HepG2 (cell line): ENCODE results near the gene PALM3. TPM values are rescaled to one million over a fixed set of nuclear protein-coding genes. Genes with fewer than 3 reads are reported as not detected.

Source experiments
- AFF4 ChIP-seq: sonication (generic); formaldehyde crosslinking; IDR thresholded peaks from 2 replicates; pipeline ENCODE4 v1.4.0; 2020; ENCODE audit warnings: missing genetic modification reagents
- AHR ChIP-seq: IDR thresholded peaks from 2 replicates; pipeline ENCODE4 v1.6.1; 2018; ENCODE audit warnings: missing genetic modification reagents, missing compliant biosample characterization
- ARNT ChIP-seq: fragments of 450-650 bp; IDR thresholded peaks from 2 replicates; pipeline ENCODE4 v1.6.1; 2017
- BCL6 ChIP-seq: IDR thresholded peaks from 2 replicates; pipeline ENCODE4 v1.6.1; 2016; ENCODE audit warnings: missing genetic modification reagents, missing compliant biosample characterization
- ELF3 ChIP-seq: IDR thresholded peaks from 2 replicates; pipeline ENCODE4 v1.6.1; 2016; ENCODE audit warnings: missing genetic modification reagents, missing compliant biosample characterization
- GPBP1L1 ChIP-seq: sonication (generic); formaldehyde crosslinking; IDR thresholded peaks from 2 replicates; pipeline ENCODE4 v1.5.0; 2020; ENCODE audit warnings: mild to moderate bottlenecking, missing genetic modification reagents
- IKZF5 ChIP-seq: IDR thresholded peaks from 2 replicates; pipeline ENCODE4 v1.6.1; 2018; ENCODE audit warnings: missing genetic modification reagents, mild to moderate bottlenecking, missing compliant biosample characterization
- JUNB ChIP-seq: sonication (generic); formaldehyde crosslinking; IDR thresholded peaks from 2 replicates; pipeline ENCODE4 v1.8.0; 2022; ENCODE audit warnings: missing genetic modification reagents, mild to moderate bottlenecking, borderline replicate concordance
- KDM2A ChIP-seq: sonication (generic); formaldehyde crosslinking; IDR thresholded peaks from 2 replicates; pipeline ENCODE4 v1.4.0; 2020; ENCODE audit warnings: low read depth, missing genetic modification reagents, borderline replicate concordance
- MAF1 ChIP-seq: sonication (generic); formaldehyde crosslinking; IDR thresholded peaks from 2 replicates; pipeline ENCODE4 v1.5.0; 2020; ENCODE audit warnings: missing genetic modification reagents, borderline replicate concordance
- MBD4 ChIP-seq: IDR thresholded peaks from 2 replicates; pipeline ENCODE4 v1.6.1; 2012; ENCODE audit warnings: low read length, inconsistent platforms, borderline replicate concordance
- MED1 ChIP-seq: sonication (generic); formaldehyde crosslinking; IDR thresholded peaks from 2 replicates; pipeline ENCODE4 v1.4.0; 2020; ENCODE audit warnings: missing genetic modification reagents
- MED13 ChIP-seq: sonication (generic); formaldehyde crosslinking; IDR thresholded peaks from 2 replicates; pipeline ENCODE4 v1.5.0; 2020; ENCODE audit warnings: missing genetic modification reagents
- NR0B2 ChIP-seq: sonication (generic); formaldehyde crosslinking; IDR thresholded peaks from 2 replicates; pipeline ENCODE4 v1.4.0; 2020; ENCODE audit warnings: mild to moderate bottlenecking, missing genetic modification reagents
- POLR2A ChIP-seq, 2 experiments: IDR thresholded peaks; 2 replicates each; pipeline ENCODE4 v1.6.1; 2011; ENCODE audit warnings: low read depth in 2 of 2, low read length in 2 of 2, mild to moderate bottlenecking in 1 of 2, moderate library complexity in 1 of 2; ENCODE audit not compliant: insufficient read depth in 1 of 2
- REL ChIP-seq: sonication (generic); formaldehyde crosslinking; conservative IDR thresholded peaks from 2 replicates; pipeline ENCODE4 v1.8.0; 2022; ENCODE audit warnings: mild to moderate bottlenecking, missing genetic modification reagents, moderate library complexity
- SMC3 ChIP-seq: IDR thresholded peaks from 2 replicates; pipeline ENCODE4 v1.6.1; 2011; ENCODE audit warnings: low read length, improper control_type of control experiment
- TAF1 ChIP-seq: sonication (generic); formaldehyde crosslinking; IDR thresholded peaks from 2 replicates; pipeline ENCODE4 v1.4.0; 2020; ENCODE audit warnings: missing genetic modification reagents
- ZMAT3 ChIP-seq: sonication (generic); formaldehyde crosslinking; conservative IDR thresholded peaks from 2 replicates; pipeline ENCODE4 v1.7.0; 2021; ENCODE audit warnings: missing genetic modification reagents
- ZNF576 ChIP-seq: sonication (generic); formaldehyde crosslinking; IDR thresholded peaks from 2 replicates; pipeline ENCODE4 v1.4.0; 2020; ENCODE audit warnings: mild to moderate bottlenecking, missing genetic modification reagents
- ZNF850 ChIP-seq: sonication (generic); formaldehyde crosslinking; conservative IDR thresholded peaks from 2 replicates; pipeline ENCODE4 v1.9.0; 2021; ENCODE audit warnings: mild to moderate bottlenecking, missing genetic modification reagents
- ZUFSP ChIP-seq: sonication (generic); formaldehyde crosslinking; IDR thresholded peaks from 2 replicates; pipeline ENCODE4 v1.9.0; 2021; ENCODE audit warnings: missing genetic modification reagents, mild to moderate bottlenecking, borderline replicate concordance
- polyA plus RNA-seq, 8 experiments: library from polyadenylated mRNA; depleted of rRNA in 3 of 8; stranded (reverse) in 7 of 8; unstranded in 1 of 8; fragments of >200 nt; fragmentation: Illumina TruSeq in 4 of 8; extraction: Trizol in 4 of 8; gene quantifications; 2 replicates each; pipeline versions ENCODE4 v1.2.1 to v1.2.3, GENCODE V29; 2011 to 2016; ENCODE audit warnings: low read depth in 4 of 8, missing spikeins in 1 of 8, mixed read lengths in 1 of 8; ENCODE audit not compliant: insufficient read depth in 1 of 8
- total RNA-seq, 5 experiments: library from RNA; depleted of rRNA; stranded (reverse); fragments of >200 nt; fragmentation: Illumina TruSeq; extraction: Trizol; gene quantifications; 2 replicates each; pipeline ENCODE4 v1.2.3, GENCODE V29; 2016; ENCODE audit warnings: low read depth in 1 of 5

PALM3 gene
- total and polyA plus RNA-seq, 2 of the 13 experiments (the other 11 are each of a cell fraction or from before 2014, with no cell fraction given): 0.79 to 2.4 TPM

GRCh38 chr19:14023404-14024235, 38.3 kb downstream of the PALM3 start (continued):
- no peak for TF ChIP-seq GPBP1L1
- no peak for TF ChIP-seq ZUFSP (CRISPR knock-in tag)
- peak; percentile 15; the same call in 1 of the 2 replicates for TF ChIP-seq KDM2A (CRISPR knock-in tag)
- TF ChIP-seq AFF4 (CRISPR knock-in tag): no peak
- no peak for TF ChIP-seq POLR2A (IDR thresholded peaks at IDR 0.05; ENCODE audit: insufficient read depth in 1 of 2, low read depth in 2 of 2, low read length in 2 of 2)
- TF ChIP-seq SMC3: peak; percentile 46; the same call in 1 of the 2 replicates
- TF ChIP-seq ZNF850: no peak
- no peak for TF ChIP-seq ARNT
- TF ChIP-seq REL (CRISPR knock-in tag): no peak
- peak; percentile 56; the same call in 1 of the 2 replicates for TF ChIP-seq MED1 (CRISPR knock-in tag)
- no peak for TF ChIP-seq NR0B2 (CRISPR knock-in tag)
- TF ChIP-seq MED13 (CRISPR knock-in tag): no peak
- no peak for TF ChIP-seq ZNF576
- TF ChIP-seq IKZF5 (CRISPR knock-in tag): 0 out of 2 replicates have a peak, but pooled peaks have one; percentile 53
- TF ChIP-seq AHR: 0 out of 2 replicates have a peak, but pooled peaks have one; percentile 12
- peak; percentile 97 for TF ChIP-seq ELF3
- TF ChIP-seq MAF1 (CRISPR knock-in tag): no peak
- no peak for TF ChIP-seq JUNB (CRISPR knock-in tag)
- TF ChIP-seq ZMAT3: no peak
- no peak for TF ChIP-seq MBD4
- no peak for TF ChIP-seq TAF1 (CRISPR knock-in tag)
- TF ChIP-seq BCL6 (CRISPR knock-in tag): peak; percentile 57
